CD4-positive, alpha-beta T cell treated with Interleukin-4 for 1 hour (primary cell): ENCODE results near the gene DYRK2.

ENCODE experiments used
- DNase-seq, 2 donors: peaks; one replicate each; pipeline ENCODE4 v3.0.0-alpha.2; 2020 to 2022

Gene DYRK2

DNA sequence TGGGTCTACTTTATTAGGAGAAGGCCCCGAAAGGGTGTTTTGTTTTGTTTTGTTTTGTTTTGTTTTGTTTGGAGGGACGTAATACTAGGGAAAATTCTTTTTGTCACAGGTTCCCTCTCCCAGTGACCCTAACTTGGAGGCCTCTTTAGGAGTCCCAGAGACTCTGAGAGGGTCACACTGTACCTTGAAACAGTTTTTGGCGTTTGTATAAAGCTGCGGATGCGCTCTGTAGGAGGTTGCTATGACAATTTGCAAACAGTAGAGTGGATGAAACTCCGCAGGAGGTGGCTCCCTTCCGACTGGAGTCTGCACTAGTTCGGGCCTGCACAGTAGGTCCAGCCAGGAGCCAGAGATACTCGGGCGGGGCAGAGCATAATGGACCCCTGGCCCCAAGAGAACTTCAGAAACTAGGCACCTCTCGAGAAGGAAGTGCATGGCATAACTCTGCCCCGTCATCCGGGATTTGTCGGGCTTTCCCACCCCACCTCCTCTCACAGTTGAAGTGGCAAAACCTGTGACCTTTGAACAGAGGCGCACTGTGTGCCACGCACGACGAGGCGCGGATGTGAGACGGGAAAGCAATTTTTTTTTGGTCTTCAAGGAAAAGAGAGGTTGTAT lies 1.3 kb upstream of the DYRK2 start:
- peak in 1 of 2 donors; percentile 17 for DNase-seq

GRCh38 chr12:67647799-67648520 lies 585 bp upstream of the DYRK2 start:
- peak; percentile 66 to 69 for DNase-seq

DNA sequence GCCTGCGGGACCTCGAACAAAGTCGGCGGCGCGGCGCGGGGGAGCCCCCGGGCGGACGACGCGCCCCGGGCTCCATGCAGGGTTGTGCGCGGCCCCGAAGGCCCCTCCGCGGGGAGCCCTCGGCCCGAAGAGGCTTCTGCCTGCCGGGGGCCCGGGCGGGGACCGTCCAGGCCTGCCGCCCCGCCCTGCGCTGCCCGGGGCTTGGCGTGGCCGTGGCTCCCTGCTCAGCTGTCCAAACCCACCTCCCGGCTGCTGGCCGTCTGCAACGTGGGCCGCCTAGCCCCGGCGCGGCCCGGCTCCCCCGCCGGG lies 670 bp downstream of the DYRK2 start:
- DNase-seq, result no peak

- peak; percentile 33 to 46 for DNase-seq
Observed at GRCh38 chr12:67649570-67650387, 1.2 kb downstream of the DYRK2 start.

DNA sequence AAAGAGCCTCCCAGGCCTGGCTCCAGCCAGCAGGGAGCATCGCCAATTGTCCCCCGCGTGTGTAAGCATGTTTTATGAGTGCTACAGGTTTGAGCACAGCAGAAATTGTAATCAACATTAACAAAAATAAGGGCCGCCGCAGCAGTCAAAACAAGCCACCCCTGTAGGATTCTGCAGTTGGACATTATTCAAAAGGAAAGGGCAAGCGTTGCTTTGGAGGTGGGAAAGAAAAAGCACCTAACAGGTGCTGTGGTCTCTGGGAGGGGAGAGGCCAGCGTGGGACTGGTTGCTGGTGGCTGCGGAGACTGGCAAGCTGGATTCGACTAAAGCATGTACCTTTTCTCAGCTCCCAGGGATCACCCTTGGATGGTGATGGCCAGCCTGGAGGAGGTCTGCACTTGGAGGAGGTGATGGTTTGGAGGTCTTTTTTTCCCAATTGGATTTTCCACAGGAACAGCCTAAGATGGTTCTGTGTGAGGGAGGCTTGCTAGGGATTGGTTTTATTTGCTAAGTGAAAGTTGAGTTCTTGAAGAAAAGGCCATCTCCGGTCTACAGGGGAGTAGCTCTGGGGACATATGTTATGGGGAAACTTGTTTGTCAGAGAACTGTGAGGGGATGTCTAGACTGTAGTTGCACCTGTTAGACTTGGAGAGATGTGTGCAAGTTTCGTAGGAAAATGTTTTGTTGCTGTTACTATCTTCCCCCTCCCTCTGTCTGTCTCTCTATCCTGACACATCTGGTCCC lies 2.0 kb downstream of the DYRK2 start:
- DNase-seq, result peak in 1 of 2 donors; percentile 36

DNA sequence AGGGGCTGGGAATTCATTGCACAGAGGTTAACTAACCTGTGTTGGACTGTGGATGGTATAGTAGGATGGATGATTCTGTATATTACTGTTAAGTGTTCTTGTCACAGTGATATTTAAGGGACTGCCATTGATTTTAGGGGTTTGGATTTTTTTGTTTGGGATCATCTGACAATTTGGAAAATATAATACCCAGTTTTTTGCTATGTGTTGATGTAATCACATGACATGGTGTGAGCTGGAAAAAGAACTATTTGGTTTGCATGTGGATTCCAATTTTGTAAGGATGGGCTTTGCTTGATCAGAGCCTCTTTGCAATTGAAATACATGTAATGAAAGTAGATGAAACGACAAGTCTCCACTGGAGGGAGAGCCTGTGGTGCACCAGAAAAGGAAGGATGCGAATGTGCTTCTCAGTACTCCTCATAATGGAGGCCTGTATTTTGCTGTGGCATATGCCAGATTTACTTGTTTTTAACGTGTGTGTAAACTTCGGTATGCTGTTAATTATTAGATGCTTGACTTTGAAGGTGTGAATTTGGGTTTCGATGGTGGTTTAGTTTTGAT lies 2.7 kb downstream of the DYRK2 start:
- peak; percentile 48 to 60 for DNase-seq

DNA sequence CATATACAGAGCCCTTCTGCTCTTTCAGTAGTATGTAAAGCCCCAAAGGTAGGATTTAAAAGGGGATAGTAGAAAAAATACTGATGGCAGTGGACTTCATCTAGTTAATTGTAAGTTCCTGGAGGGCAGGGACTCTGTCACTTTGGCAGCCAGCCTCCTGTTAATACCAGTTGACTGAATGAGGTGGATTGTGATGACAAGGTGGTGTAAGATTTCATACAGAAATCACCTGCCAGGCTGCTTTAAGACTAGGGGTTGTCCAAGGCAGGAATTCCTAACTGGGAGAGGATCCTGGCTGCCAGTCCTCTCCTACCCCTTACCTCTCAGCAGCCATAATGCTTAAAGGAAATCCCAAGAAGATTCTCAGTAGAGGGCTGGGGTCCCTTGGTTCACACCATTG lies 7.3 kb downstream of the DYRK2 start:
- no peak for DNase-seq

GRCh38 chr12:67656251-67656650 lies 7.7 kb downstream of the DYRK2 start:
- no peak for DNase-seq

DNA sequence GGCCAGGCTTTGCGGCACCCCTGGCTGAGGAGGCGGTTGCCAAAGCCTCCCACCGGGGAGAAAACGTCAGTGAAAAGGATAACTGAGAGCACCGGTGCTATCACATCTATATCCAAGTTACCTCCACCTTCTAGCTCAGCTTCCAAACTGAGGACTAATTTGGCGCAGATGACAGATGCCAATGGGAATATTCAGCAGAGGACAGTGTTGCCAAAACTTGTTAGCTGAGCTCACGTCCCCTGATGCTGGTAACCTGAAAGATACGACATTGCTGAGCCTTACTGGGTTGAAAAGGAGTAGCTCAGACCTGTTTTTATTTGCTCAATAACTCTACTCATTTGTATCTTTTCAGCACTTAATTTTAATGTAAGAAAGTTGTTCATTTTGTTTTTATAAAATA lies 9.9 kb downstream of the DYRK2 start:
- DNase-seq, result no peak

GRCh38 chr12:67659292-67659691 lies 10.7 kb downstream of the DYRK2 start:
- DNase-seq, result no peak

GRCh38 chr12:67661311-67662021 lies 12.9 kb downstream of the DYRK2 start:
- no peak for DNase-seq

DNA sequence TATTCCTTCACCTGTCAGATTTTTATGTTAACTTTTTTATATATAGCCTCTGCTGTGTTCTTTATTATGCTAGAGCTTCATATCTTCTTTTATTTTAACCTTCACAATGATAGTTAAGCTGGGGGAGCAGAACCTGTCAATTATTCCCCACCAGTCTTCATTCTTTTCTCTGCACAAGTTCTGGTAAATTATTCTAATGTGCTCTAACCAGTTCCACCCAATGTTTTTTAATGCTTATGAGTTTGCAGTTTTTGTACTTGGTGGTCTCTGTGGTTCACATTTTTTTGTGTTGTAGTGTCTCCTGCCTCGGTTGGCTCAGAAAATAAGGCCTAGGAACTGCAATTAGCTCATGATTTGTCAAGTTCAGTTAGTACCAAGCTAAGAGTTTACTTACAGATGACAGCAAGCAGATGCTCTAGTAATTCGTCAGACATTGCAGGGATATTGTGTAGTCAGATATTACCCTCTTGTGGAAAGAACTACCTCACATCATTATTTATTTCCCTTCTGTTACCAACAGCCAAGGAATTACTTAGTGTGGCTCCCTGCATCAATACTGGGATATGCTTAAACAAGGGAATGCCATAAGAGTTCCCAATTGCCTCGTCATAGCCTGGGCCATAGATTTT lies 14.5 kb downstream of the DYRK2 start:
- DNase-seq, result no peak

DNA sequence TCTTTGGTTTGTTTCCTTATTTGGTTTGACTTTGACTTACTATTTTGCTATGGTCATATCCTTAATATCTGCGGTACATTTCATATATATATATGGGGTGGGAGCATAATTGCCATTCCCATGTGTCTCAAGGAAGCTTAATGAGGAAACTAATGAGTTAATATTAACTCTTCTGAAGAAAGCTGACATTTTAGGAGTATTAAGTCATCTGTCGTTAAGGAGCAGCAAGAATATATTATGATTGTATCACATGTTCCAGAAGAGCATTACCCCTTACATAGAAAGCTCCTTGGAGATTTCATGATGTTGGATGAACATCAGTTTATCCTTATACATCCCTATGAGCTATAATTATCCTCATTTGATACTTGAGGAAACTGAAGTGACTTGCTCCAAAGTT lies 15.6 kb downstream of the DYRK2 start:
- no peak for DNase-seq

- no peak for DNase-seq
Observed at GRCh38 chr12:67665679-67666078, 17.1 kb downstream of the DYRK2 start.

DNA sequence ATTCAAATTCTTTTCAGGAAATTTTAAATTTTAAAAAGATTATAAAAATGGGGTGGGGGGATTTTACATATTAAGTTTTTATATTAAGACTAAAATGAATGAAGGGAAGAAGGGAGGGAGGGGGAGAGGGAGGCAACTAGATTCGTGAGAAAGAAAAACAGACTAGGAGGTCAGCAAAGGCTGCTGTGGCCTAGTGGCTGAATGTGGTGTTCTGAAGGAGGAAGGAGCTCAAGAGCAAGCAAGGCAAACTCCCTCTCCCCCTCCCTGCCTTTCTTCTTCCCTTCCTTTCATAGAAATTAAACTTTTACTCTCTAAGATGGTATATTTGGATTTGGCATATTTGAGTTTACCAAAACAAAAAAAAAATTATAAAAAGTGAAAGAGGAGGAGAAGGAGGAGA lies 18.1 kb downstream of the DYRK2 start:
- no peak for DNase-seq

DNA sequence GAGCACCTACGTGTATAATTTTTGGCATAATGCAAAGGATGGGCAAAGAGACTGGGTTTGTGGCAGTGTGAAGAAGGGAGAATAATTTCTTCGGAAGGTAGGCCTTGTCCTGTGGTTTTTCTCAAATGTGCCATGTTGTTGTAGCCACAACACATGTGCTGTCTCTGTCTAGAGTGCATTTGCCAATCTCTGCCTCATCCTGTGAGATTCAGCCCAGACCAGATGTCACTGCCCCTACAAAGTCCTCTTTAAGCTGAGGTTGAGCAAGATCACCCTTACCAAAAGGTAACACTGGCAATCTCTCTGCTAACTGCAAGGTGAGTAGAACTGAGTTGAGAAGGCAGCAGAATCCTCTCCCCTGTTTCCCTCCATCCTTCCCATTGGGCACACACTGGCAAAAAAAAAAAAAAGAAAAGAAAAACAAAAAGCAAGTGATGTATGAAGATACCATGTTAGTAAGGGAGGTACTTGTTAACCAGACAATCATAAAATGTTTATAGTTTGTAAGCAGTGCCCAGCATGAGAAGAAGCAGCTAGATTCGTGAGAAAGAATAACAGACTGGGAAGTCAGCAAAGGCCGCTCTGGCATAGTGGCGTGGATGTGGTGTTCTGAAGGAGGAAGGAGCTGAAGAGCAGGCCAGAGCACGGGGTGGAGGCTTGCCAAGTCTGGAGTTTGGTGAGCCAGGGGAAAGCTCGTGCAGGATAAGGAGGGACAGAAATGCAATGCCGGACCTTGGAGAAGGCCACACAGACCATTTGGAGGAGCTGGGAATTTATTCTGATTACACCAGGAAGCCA lies 18.9 kb downstream of the DYRK2 start:
- DNase-seq, result no peak

GRCh38 chr12:67669217-67669933 lies 20.8 kb downstream of the DYRK2 start:
- DNase-seq, result no peak

DNA sequence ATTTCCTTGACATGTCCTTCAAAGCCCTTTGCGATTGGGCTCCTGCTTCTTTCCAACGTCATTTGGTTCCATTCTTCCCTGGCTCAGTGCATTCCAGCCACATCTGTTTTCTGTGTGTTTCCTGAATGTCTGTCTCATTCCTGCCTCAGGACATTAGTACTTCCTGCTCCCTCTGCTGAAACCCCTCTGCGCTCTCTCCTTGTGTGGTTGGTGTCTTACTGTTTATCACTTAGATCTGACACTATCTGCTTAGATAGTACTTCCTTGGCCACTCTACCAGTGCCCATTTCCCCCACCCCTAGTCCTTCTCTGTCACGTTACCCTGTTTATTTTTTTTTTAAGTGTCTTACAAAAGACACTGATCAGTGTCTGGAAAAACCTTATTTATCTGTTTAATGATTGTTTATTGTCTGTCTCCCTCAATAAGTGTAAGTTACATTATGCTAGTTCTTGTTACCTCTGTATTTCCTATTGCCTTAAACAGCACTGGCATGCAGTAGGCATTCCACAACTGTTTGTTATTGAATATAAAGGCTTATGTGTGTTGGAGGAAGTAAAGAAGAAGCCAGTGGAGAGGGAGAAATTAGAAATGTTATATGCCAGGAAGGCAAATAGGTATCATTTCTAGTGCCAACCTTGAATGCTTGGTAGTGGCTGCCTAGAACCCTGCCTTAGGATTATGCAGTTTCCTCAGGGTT lies 21.5 kb downstream of the DYRK2 start:
- DNase-seq, result no peak

DNA sequence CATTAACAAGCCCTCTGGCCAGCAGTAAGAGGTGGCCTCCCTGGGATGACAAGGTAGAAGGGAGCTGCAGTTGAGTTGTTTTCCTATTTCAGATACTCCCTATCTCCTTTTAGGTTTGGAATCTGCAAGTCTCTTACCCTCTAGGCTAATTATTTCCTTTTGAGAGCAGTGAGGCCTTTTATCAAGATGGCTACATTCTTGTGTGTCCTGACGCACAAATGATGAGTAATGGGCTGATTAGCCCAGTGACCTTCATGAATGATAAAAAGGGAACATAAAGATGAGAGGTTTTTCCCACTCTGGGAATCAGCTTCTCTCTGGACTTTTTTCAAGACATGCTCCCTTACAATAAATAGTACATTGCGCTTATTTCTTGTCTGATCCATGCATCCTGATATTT lies 22.9 kb downstream of the DYRK2 start:
- DNase-seq, result no peak

DNA sequence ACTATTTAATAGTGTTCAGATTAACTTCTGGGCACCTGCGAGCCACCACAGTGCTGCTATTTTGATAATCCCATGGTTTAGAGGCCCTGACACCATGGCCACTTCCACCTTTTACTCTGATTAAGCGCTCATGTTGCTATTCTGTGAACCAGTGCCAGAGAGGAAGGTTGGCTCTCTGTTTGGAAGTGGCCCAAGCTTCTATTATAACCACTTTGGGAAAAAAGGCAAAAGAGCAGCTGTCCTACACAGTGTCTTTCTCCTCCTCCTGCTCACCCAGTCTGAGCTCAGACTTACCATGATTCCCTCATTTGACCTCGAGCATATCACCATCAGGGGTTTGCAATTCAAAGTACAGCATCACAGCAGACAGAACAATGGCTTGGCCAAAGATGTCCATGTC lies 23.3 kb downstream of the DYRK2 start:
- DNase-seq, result no peak
